MG63 (cell line): ENCODE measurements around the gene POLL. TPM values are rescaled to one million over a fixed set of nuclear protein-coding genes. Genes with fewer than 3 reads are reported as not detected.
"Not testable (repeated sequence)": the region's sequence is repeated elsewhere in the genome, so short reads cannot be mapped to it uniquely, and the experiment has no call there.

Source experiments
- DNase-seq: peaks from one replicate; pipeline ENCODE4 v3.0.0-alpha.2; 2020
- H3K27me3 ChIP-seq: fragments of 250-450 bp; sonication (Bioruptor Pico); 2 replicates; pipeline ENCODE4 v1.5.1; 2020; ENCODE audit warnings: mild to moderate bottlenecking, moderate library complexity
- H3K36me3 ChIP-seq: fragments of 250-450 bp; sonication (Bioruptor Pico); 2 replicates; pipeline ENCODE4 v1.5.1; 2020; ENCODE audit warnings: mild to moderate bottlenecking, moderate library complexity
- H3K4me3 ChIP-seq: fragments of 250-450 bp; sonication (Bioruptor Pico); 2 replicates; pipeline ENCODE4 v1.5.1; 2020; ENCODE audit warnings: mild to moderate bottlenecking, moderate library complexity
- H3K9me3 ChIP-seq: fragments of 250-450 bp; sonication (Bioruptor Pico); 2 replicates; pipeline ENCODE4 v1.5.1; 2020; ENCODE audit warnings: mild to moderate bottlenecking, moderate library complexity
- total RNA-seq: library from RNA; depleted of rRNA; stranded (reverse); fragments of >200 nt; shearing (Covaris generic); gene quantifications from 2 replicates; pipeline ENCODE4 v1.2.3, GENCODE V29; 2014; ENCODE audit warnings: low replicate concordance; rRNA removed

POLL gene
- total RNA-seq, result 20.1 and 20.3 TPM in 2 replicates

DNA sequence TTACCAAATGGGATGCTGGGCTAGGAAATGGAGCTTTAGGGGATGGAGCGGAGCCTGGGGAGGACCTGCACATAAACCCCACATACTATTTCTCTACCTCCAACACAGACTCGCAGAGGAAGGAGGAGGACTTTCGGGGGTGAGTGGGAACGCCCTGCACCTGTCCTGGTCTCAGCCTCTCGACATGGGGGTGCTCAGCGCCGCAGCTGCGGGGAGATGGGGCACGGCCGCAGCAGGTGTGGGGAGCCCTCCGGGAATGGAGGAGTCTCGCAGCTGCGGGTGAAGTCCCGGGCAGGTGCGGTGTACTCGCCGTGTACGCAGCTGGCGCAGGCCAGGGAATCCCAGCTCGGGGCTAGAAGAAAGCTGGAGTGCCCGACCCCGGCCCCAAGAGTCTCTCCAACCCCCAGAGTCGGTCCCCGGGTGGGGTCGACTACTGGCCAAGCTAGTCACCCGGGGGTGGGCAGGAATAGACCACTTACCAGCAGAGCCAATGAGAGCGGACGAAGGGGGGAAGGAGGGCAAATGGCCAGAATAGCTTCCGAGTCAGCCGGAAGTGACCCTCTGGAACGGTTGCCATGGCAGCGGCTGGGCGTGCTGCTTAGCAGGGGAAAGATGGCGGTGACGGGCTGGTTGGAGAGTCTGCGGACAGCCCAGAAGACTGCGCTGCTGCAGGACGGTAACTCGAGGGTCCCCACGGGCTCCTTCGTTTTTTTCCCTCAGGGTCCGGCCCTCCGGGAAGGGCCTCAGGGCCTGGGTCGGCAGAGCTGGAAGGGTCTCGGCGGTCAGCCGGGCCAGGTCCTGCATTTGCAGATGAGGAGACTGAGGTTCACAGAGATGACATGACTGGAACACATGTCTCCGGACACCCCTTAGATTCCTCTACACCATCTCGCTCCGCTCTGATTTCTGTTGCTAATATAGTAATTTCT lies at the start of gene POLL, which contains the start of gene DPCD:
Gene POLL, minus strand, starts transcription at position 533 of the 929 bp plus-strand sequence. CDS start 897 bp downstream, outside the sequence.
Gene DPCD, plus strand, starts transcription at position 597 of the 929 bp plus-strand sequence. Its CDS starts 16 bp downstream, at position 613.
- DNase-seq, result peak; percentile 94
- H3K9me3 ChIP-seq, result no peaks in the 10 kb centered on the region
- H3K4me3 ChIP-seq, result peak within 1 kb of the TSS; percentile 96
- peaks cover 19% of the 10 kb centered on the region for H3K36me3 ChIP-seq
- no peaks in the 10 kb centered on the region for H3K27me3 ChIP-seq

DNA sequence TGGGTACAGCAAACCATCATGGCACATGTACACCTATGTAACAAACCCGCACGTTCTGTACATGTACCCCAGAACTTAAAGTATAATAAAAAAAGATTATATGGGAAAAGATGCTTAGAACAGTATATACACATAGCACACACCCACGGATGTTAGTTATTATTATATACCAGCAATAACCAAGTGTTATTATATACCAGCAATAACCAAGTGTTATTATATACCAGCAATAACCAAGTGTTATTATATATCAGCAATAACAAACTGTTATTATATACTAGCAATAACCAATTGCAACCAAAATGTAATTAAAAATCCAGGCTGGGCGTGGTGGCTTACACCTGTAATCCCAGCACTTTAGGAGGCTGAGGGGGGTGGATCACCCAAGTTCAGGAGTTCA lies 45.5 kb upstream of the POLL start:
- not testable (repeated sequence) for H3K4me3 ChIP-seq, H3K9me3 ChIP-seq, H3K27me3 ChIP-seq, DNase-seq, H3K36me3 ChIP-seq

DNA sequence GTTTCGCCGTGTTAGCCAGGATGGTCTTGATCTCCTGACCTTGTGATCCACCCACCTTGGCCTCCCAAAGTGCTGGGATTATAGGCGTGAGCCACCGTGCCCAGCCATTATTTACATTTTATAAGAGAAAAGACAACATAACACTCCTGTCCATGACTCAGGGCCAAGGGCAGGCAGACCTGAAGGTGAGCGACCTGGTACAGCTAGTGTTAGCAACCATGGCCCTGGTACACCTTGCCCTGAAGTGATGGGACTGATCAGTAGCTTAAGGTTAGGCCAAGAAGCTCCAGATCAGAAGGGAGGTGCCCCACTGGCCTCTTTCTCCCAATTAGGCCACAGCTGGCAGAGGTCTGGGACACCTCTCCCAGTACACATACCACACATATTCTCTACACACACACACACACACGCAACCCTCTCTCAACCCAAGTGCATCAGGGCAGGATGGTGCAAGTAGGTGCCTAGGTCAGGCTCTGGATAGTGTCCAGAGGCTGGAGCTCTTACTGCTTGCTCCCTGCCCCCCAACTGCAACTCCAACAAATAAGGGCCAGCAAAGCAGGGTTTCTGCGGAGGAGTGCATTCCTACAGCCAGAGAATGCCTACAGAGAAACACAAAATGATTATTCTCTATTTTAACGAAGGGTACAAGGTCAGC lies 43.9 kb upstream of the POLL start:
- H3K4me3 ChIP-seq, result no peak overlapping the region
- no peaks in the 10 kb centered on the region for H3K27me3 ChIP-seq
- no peak for DNase-seq
- H3K36me3 ChIP-seq, result no peaks in the 10 kb centered on the region; the same call in 1 of the 2 replicates
- H3K9me3 ChIP-seq, result no peaks in the 10 kb centered on the region

DNA sequence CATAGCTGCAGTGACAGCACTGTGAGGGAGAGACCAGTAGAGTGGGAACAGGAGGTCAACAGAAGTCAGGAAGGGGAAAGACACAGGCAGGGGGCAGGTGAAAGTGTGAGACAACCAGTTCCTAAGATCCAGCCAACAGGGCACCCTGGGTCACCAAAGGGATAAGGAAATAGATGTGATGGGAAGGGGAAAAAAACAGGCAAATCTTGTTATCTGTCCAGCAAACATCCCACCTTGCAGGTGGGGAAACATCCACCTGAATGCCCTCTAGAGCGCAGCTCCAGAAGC lies 42.5 kb upstream of the POLL start:
- Histone ChIP-seq H3K27me3 (no peaks in the 10 kb centered on the region), H3K36me3 (no peaks in the 10 kb centered on the region; the same call in 1 of the 2 replicates), H3K9me3 (no peaks in the 10 kb centered on the region), H3K4me3 (no peak overlapping the region)
- no peak for DNase-seq

DNA sequence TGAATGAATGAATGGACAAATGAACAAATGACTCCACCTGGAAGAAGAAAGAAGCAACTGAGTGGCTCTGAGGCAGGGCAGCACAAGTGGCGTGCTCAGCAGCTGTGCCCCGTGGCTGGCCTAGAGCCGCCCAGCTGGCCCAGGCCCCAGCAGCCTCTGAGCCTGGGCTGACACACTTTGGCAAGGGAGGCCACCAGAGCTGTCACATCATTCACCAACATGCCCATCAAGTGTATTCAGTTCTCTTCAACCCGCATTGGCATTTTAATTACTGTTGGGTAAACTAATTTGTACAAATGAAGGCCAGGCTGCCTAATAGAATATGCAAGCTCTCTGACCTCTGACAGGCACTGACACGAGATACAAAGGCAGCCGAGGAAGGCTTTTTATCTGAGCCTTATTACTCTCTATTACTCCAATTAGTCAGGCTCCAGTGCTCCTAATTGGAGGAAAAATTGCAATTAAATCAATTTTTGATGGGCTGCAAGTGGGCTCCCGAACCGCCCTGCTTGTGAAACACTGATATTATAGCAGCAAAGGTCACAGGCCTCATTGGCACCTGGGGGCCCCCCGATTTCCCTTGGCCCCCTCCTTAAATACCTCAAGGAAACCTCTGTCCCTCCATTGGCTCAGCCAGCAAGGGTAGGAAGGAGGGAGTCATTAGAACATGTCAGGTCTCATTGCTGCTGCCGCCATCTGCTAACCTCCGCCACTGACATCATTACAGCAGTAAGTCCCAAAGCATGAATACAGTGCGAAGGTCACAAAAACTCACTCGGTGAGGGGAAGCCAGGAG lies 42.0 kb upstream of the POLL start:
- no peak for DNase-seq
- Histone ChIP-seq H3K9me3 (no peaks in the 10 kb centered on the region), H3K36me3 (no peaks in the 10 kb centered on the region; the same call in 1 of the 2 replicates), H3K27me3 (no peaks in the 10 kb centered on the region), H3K4me3 (no peak overlapping the region)

DNA sequence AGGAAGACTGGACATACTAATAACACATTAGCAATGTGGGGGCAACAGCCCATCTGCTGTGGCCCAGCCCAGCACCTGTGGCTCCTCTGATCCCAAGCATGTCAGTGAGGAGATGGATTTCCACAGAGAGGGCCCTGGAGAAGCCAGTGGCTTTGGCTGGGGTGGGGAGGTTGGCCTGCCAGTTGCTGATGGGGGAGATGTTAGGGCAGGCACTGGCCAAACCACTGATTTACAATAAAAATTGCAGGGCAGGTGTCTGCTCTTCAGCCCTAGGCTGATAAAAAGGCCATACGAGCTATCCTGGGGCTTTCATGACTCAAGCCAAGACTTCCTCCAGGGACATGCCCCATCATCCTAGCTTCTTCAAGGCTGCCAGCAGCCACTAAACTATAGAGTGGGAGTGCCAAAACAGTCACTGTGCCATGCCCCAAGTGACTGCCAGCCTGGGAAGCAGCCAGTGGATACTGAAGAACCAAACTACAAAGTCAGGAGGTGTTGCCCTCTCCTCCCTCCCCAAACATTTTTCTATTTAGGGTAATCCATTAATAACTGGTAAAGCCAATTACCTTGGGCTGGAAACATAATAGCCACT lies 37.9 kb upstream of the POLL start:
- Histone ChIP-seq H3K4me3 (no peak overlapping the region), H3K9me3 (no peaks in the 10 kb centered on the region), H3K27me3 (no peaks in the 10 kb centered on the region), H3K36me3 (peaks cover 4% of the 10 kb centered on the region)
- DNase-seq, result no peak

DNA sequence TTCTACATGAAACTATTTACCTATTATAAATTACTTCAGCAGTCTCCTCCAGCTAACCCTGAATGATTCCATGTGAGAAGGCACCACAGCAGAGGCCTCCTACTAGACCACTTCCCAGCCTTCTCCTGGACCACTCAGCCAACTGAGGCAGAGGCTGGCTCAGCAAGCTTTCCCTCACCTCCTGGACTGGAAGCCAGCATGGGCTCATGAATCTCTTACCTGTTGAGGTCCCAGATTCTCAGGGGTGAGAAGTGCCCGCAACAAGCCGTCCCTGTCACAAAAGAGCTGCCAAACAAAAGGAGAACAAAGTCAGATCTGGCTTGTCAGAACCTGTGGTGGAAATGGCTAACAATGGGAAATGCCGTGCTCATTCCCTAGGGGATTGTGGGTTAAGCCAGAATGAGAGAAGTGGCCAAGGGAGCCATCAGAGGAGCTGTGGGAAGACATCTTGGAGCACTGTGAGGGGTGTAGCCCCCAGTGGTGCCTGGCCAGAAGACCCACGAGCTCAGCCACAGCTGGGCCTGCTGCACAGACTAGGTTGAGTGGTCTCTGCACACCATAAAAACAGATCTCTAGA lies 36.6 kb upstream of the POLL start:
- no peak for DNase-seq
- Histone ChIP-seq H3K36me3 (peaks cover 4% of the 10 kb centered on the region), H3K4me3 (no peak overlapping the region), H3K9me3 (no peaks in the 10 kb centered on the region), H3K27me3 (no peaks in the 10 kb centered on the region)

DNA sequence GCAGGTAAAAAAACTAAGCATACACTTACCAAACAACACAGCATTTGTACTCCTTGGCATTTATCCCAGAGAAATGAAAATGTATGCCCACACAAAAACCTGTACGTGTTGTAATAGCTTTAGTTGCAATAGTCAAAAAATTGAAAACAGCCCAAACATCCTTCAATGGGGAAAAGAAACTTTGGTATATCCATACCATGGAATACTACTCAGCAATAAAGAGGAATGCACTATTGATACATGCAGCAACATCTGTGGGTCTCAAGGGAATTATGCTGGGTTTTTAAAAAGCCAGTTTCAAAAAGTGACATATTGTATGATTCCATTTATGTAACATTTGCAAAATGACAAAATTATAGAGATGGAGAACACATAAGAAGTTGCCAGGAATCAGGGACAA lies 35.5 kb upstream of the POLL start:
- H3K4me3 ChIP-seq, result no peak overlapping the region
- H3K9me3 ChIP-seq, result no peaks in the 10 kb centered on the region
- H3K27me3 ChIP-seq, result no peaks in the 10 kb centered on the region
- no peak for DNase-seq
- peaks cover 4% of the 10 kb centered on the region; the same call in 1 of the 2 replicates for H3K36me3 ChIP-seq

DNA sequence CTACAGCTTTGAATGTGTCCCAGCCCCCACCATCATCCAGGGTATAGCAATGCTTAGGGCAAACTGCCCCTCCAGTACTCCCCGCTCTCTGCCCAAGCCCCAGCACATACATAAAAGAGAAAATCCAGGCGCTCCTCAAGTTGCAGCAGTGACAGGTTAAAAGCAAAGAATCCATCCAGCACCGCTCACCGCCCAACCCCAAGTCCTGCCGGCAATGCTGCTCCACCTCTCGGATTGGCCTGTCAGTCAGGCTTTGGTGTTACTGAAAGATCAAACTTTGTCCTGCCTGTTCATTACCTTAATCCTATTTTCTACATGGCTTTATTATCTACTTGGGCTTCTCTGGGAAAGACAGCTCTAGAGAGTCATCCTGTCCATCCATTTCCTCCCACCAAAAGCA lies 31.9 kb upstream of the POLL start:
- Histone ChIP-seq H3K27me3 (no peaks in the 10 kb centered on the region), H3K36me3 (peaks cover 4% of the 10 kb centered on the region; the same call in 1 of the 2 replicates), H3K4me3 (no peak overlapping the region), H3K9me3 (no peaks in the 10 kb centered on the region)
- no peak for DNase-seq

DNA sequence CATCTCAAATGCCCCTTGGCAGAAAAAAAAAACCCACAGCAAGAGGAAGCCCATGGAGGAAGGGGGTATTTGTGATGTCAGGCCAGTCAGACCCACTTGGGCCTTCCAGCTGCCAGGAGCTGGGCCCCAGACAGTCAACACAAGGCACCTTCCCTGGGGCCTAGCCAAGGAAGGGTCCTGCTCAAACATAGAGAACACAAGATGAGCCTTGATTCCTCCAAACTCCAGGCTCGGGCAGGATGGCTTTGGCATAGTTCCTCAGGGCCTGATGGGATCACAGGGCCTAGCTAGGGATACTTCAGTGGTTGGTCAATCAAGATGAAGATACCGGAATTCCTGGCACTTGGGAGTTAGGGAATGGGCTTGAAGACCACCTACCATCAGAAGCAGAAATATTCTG lies 30.8 kb upstream of the POLL start:
- H3K36me3 ChIP-seq, result peaks cover 4% of the 10 kb centered on the region; the same call in 1 of the 2 replicates
- no peak for DNase-seq
- no peak overlapping the region for H3K4me3 ChIP-seq
- H3K9me3 ChIP-seq, result no peaks in the 10 kb centered on the region
- H3K27me3 ChIP-seq, result no peaks in the 10 kb centered on the region

DNA sequence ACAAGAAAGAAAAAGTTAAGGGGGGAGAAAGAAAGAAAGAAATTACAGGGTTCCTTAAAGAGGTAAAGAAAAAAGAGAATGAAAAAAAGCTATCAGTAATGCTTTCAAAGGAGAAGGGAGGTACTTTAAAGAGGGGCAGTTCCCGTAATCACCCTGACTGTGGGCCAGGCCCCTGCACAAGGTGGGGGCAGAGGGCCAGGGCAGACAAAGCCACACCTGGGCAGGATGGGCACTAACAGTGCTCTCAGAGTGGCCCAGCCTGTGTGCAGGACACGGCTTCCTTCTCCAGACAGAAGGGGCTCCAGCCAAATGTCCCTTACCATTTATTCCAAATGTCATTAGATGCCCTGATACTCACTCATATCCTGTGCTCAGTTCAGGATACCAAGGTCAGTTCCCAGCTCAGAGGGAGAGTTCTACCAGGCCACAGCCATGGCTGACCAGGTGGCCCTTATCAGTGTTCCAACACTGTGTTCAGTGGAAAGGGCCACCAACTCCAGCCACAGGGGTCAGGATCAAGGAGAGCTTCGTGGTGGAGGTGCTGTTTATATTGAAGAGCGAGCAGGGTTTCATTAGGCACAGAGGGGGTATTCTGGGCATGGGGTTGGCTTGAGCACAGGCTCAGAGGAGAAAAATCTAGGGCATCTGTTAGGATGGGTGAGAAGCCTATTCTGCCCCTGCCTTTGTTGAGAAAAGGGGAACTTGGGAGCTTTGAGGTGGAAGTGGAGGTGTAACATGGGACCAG lies 29.9 kb upstream of the POLL start:
- Histone ChIP-seq H3K36me3 (no peaks in the 10 kb centered on the region), H3K27me3 (no peaks in the 10 kb centered on the region), H3K4me3 (no peak overlapping the region), H3K9me3 (no peaks in the 10 kb centered on the region)
- DNase-seq, result no peak

DNA sequence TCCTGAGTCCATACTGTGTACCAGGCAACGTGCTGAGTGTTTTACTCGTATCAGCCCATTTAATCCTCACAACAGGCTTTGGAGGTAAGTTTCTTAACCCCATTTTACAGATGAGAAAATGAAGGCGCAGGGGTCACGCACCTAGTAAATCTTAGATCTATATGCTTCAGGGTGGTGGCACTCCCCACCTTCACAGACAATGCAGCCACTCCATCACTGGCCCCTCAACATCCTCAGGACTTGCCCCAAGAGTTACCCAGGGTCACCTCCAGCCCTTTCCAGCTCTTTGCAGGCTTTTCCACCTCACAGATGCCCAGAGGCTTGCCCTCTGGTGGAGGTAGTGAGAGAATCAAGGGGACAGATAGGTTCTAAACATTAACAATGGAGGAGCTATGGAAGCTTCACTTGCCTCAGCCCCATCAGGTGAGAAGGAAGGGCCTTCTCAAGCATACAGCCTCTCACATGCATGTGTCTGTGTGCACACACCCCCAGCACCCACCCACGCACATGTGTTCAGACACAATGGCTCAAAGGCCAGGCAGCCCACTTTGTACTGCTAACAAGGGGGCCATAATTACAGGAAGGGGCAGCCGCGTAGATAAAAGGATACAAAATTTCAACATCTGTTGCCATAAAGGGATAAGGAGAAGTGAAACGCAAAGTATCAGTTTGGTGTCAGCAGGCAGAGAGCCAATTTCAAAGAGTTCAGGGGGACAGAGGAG lies 29.2 kb upstream of the POLL start:
- no peak for DNase-seq
- no peak overlapping the region for H3K4me3 ChIP-seq
- no peaks in the 10 kb centered on the region for H3K9me3 ChIP-seq
- H3K27me3 ChIP-seq, result no peaks in the 10 kb centered on the region
- H3K36me3 ChIP-seq, result no peaks in the 10 kb centered on the region

DNA sequence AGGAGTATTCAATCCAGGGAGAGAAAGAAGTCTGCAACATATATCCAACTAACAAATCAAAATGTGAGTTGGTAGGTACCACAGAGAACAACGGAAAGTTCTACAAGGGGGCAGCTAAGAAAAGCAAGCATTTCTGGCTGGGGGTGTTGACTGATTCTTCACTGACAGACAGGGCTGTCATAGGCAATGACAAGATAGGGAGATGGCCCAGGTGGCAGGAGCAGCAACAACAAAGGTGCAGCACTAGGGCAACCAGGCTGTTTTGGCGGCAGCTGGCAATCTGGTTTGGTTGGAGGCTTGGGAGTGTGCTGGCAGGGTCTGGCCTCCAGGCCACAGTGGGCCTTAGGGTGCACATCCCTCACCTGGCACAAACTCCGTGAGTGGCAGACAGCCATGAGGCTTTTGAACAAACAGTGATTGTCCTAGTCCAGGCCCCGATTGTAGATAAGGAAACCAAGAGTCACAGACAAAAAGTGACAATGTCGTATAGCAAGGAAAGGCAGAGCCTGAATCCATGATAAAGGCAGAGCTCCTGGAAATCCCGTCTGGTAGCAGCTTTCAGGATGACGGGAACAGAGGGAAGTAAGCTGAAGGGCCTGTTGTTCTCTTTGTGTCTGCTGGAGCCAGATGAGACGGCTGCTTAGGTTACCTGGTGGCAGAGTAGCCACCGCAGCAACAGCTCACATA lies 28.5 kb upstream of the POLL start:
- no peak for DNase-seq
- Histone ChIP-seq H3K4me3 (no peak overlapping the region), H3K27me3 (no peaks in the 10 kb centered on the region), H3K36me3 (peaks cover under 1% of the 10 kb centered on the region; the same call in 1 of the 2 replicates), H3K9me3 (no peaks in the 10 kb centered on the region)

DNA sequence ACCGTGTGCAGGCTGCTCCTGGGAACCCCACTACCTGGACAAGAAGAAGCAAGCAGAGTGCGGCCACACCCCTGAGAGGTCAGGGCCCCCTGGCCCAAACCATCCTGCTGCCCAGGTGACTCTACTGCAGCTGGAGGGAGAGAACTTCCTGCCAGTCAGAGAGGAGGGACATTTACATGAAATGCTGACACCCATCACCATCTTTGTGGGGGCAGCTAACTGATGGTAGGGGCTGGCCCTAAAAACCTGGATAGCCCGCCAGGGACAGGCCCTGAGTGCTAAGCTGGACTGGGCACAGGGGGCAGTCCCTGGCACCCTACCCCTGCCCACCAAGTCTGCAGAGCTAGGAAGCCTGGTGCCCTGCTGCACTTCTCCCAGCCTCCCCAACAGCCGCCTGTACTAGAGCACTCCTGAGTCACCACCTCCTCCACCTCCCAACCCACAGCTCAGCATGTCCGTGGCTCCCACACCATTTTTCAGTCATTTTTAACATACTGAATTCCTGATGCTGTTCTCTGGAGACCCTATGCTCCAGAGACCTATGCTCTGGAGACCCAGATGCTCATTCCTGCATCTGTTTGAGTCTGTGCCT lies 27.6 kb upstream of the POLL start:
- no peak overlapping the region for H3K4me3 ChIP-seq
- H3K9me3 ChIP-seq, result no peaks in the 10 kb centered on the region
- no peak for DNase-seq
- no peaks in the 10 kb centered on the region for H3K27me3 ChIP-seq
- H3K36me3 ChIP-seq, result peaks cover 8% of the 10 kb centered on the region
